RWPE1 (cell line): ENCODE data around the gene PTPRN2.

Source experiments
- CTCF ChIA-PET: fragments of 350-600 bp; sonication (Branson Sonifier 250); formaldehyde crosslinking; extraction: SDS; loops from one replicate; lab custom pipeline; 2021; lab: Yijun Ruan, JAX
- POLR2A ChIA-PET: fragments of 400-600 bp; formaldehyde crosslinking; extraction: SDS; loops from one replicate; lab custom pipeline; 2020; ENCODE audit warnings: antibody characterized with exemption; ENCODE audit not compliant: low non-redundant PET; lab: Yijun Ruan, JAX
- DNase-seq: peaks from one replicate; pipeline ENCODE4 v3.0.0; 2012; ENCODE audit warnings: low spot score
- H3K27ac ChIP-seq: fragments of 450-650 bp; 2 replicates; pipeline ENCODE4 v1.5.1; 2017
- TF ChIP-seq, protein P1 (sequence below): fragments of 450-650 bp; conservative IDR thresholded peaks from 2 replicates; pipeline ENCODE4 v1.5.1; 2017; ENCODE audit warnings: low read depth, mild to moderate bottlenecking

The PTPRN2 gene

DNA sequence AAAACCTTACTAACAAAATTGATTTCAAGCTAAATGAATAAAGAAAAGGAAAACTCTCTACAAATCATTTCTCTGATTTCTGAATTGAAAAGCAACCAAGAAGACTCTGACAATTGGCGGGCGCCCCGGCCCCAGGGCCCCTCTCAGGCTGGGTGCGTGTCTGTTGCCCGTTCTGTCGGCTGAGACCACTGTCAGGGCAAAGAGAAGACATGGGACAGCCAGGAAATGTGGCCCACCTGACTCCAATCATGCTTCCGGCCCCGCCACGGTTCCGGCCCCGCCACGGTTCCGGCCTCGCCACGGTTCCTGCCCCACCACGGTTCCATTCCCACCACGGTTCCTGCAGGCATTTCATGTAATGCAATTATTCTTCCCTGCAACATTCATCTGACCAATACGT lies 115.9 kb downstream of the PTPRN2 start:
- H3K27ac ChIP-seq, result no peak overlapping the region
- TF ChIP-seq, protein P1, sequence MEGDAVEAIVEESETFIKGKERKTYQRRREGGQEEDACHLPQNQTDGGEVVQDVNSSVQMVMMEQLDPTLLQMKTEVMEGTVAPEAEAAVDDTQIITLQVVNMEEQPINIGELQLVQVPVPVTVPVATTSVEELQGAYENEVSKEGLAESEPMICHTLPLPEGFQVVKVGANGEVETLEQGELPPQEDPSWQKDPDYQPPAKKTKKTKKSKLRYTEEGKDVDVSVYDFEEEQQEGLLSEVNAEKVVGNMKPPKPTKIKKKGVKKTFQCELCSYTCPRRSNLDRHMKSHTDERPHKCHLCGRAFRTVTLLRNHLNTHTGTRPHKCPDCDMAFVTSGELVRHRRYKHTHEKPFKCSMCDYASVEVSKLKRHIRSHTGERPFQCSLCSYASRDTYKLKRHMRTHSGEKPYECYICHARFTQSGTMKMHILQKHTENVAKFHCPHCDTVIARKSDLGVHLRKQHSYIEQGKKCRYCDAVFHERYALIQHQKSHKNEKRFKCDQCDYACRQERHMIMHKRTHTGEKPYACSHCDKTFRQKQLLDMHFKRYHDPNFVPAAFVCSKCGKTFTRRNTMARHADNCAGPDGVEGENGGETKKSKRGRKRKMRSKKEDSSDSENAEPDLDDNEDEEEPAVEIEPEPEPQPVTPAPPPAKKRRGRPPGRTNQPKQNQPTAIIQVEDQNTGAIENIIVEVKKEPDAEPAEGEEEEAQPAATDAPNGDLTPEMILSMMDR, result no peak
- ChIA-PET CTCF (no interaction called here), POLR2A (no interaction called here)
- no peak for DNase-seq

DNA sequence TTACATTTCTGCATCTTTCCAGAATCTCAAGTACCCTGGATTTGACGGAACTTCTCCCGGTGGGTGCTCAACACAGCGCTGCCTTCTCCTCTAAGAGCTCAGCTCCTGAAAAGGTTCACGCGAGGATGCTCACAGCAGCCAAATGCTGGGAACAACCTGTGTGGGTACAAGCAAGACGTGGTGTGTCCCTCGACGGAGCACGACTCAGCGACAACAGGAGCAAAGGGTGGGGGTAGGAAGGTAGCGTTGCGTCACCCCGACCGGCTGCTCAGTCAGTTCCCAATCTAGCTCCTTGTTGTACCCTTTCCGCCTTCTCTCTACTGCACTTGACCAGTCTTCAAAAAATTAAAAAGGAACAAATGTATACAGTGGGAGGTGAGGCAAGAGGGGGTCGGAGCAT lies 117.3 kb downstream of the PTPRN2 start:
- CTCF ChIA-PET, result no interaction called here
- POLR2A ChIA-PET, result no interaction called here
- TF ChIP-seq, protein P1, result no peak
- H3K27ac ChIP-seq, result no peak overlapping the region
- no peak for DNase-seq

DNA sequence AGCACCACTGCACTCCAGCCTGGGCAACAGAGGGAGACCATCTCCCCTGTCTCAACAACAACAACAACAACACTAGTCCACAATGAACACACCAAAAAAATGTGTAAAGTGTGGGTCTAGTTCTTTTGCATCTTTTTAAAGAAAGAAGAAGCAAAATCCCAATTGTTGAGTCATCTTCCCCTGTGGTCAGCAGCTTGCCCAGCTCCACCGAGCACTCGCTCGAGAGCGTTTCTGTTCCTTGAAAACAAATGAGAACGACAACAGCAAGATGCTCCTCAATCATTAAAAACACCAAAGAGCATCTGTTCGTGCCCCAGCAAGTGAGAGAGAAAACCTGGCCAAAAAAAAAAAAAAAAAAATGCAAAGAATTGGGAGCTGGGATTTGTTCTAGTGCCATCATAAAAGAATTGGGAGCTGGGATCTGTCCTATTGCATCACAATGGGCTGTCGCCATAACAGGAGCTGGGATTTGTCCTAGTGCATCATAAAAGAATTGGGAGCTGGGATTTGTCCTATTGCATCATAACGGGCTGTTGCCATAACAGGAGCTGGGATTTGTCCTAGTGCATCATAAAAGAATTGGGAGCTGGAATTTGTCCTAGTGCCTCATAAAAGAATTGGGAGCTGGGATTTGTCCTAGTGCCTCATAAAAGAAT lies 118.1 kb downstream of the PTPRN2 start:
- TF ChIP-seq, protein P1, result no peak
- ChIA-PET CTCF (no interaction called here), POLR2A (no interaction called here)
- no peak for DNase-seq
- H3K27ac ChIP-seq, result no peak overlapping the region

DNA sequence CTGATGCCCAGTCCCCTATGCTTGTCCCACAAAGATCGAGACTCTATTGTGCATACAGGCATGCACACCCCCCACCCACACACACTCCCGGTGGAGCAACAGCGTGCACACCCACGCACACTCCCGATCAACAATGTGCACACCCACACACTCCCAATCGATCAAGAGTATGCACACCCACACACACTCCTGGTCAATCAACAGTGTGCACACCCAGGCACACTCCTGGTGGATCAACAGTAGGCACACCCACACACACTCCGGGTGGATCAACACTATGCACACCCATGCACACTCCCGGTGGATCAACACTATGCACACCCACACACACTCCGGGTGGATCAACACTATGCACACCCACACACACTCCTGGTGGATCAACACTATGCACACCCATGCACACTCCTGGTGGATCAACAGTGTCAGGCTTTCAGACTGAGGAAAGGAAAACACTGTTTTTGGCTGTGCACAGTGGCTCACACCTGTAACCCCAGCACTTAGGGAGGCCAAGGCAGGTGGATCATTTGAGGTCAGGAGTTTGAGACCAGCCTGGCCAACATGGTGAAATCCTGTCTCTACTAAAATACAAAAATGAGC lies 118.8 kb downstream of the PTPRN2 start:
- H3K27ac ChIP-seq, result no peak overlapping the region
- POLR2A ChIA-PET, result no interaction called here
- no peak for DNase-seq
- TF ChIP-seq, protein P1, result no peak
- CTCF ChIA-PET, result no interaction called here

DNA sequence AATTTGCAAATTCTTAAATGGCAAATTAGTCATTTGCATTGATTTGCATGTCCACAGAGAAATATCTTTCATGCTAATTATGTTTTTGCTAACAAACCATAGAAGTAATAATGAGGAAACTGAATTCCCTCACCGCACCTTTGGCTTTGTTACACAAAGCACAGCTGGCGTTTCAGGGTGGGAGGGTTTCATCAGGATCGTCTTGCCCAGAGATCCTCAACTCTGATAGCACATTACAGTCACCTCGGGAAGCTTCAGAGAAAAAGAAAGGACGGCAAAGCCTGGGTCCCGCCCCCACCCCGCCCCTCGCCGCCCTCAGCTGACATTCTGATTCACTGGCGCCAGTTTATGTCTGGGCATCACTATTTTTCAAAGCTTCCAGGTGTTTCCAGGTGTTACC lies 119.4 kb downstream of the PTPRN2 start:
- ChIA-PET POLR2A (no interaction called here), CTCF (no interaction called here)
- DNase-seq, result no peak
- H3K27ac ChIP-seq, result no peak overlapping the region
- TF ChIP-seq, protein P1, result no peak

DNA sequence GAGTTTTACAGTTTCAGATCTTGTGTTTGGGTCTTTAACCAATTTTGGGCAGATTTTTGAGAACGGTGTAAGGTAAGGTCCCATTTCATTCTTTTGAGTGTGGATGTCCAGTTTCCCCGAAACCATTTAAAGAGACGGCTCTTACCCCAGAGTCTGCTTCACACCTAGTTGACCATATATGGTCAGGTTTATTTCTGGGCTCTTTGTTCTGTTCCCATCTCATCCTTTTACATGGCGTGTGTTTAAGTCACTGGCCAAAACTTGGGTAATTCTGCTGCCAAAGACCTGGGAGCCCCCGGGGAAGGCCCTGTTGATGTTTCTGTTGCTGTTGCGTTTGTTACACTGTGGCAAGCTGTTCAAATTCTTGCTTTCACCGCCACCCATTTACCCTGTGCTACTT lies 120.1 kb downstream of the PTPRN2 start:
- CTCF ChIA-PET, result no interaction called here
- no peak for DNase-seq
- TF ChIP-seq, protein P1, result no peak
- no peak overlapping the region for H3K27ac ChIP-seq
- POLR2A ChIA-PET, result no interaction called here
